DOHH2 (cell line): ENCODE results near the gene KIF26B.

Experiments
- EZH2phosphoT487 ChIP-seq: fragments of 200-600 bp; sonication (generic); IDR thresholded peaks from 2 replicates; pipeline ENCODE4 v1.6.1; 2017; ENCODE audit warnings: borderline replicate concordance, mild to moderate bottlenecking, antibody characterized with exemption, low read length, moderate library complexity, mixed read lengths
- TF ChIP-seq, protein P1 (sequence below): fragments of 200-600 bp; sonication (generic); IDR thresholded peaks from one replicate; pipeline ENCODE4 v1.5.1; 2014; ENCODE audit warnings: antibody characterized with exemption, mild to moderate bottlenecking, low read depth, low read length; ENCODE audit not compliant: poor library complexity, severe bottlenecking

DNA sequence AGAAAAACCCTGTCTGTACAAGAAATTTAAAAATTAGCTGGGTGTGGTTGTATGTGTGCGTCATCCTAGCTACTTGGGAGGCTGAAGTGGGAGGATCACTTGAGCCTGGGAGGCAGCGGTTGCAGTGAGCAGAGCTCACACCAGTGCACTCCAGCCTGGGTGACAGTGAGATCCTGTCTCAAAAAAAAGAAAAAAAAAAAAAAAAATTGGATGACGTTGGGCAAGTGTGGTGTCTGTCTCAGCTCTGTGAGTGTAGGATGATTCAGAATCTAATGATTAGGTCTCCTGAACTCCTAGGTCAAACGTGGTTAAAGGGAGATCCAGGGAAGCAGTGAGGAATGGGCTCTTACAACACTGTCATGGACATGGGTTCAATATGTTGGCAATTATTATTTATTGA is 435.9 kb downstream of the KIF26B start:
- TF ChIP-seq, protein P1, sequence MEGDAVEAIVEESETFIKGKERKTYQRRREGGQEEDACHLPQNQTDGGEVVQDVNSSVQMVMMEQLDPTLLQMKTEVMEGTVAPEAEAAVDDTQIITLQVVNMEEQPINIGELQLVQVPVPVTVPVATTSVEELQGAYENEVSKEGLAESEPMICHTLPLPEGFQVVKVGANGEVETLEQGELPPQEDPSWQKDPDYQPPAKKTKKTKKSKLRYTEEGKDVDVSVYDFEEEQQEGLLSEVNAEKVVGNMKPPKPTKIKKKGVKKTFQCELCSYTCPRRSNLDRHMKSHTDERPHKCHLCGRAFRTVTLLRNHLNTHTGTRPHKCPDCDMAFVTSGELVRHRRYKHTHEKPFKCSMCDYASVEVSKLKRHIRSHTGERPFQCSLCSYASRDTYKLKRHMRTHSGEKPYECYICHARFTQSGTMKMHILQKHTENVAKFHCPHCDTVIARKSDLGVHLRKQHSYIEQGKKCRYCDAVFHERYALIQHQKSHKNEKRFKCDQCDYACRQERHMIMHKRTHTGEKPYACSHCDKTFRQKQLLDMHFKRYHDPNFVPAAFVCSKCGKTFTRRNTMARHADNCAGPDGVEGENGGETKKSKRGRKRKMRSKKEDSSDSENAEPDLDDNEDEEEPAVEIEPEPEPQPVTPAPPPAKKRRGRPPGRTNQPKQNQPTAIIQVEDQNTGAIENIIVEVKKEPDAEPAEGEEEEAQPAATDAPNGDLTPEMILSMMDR, result no peak
- TF ChIP-seq EZH2phosphoT487, result no peak
